Natural killer cell (primary cell): Measurements from ENCODE around the gene TAB2. TPM values are rescaled to one million over a fixed set of nuclear protein-coding genes. Genes with fewer than 3 reads are reported as not detected.

Experiments used
- ATAC-seq, 3 donors: fragments of 150-1000 bp in 2 of 3; fragments of 200-7000 bp in 1 of 3; cut with Tn5 transposase; 1 replicate in 1 of 3; 2 replicates in 2 of 3; pipeline ENCODE4 v1.10.0; 2021; ENCODE audit warnings: mild to moderate bottlenecking in 2 of 3, moderate library complexity in 2 of 3
- DNase-seq, 2 donors: peaks; one replicate each; pipeline versions ENCODE4 v3.0.0 to v3.0.0-alpha.2; 2013 to 2021; ENCODE audit warnings: mixed read lengths in 1 of 2
- H3K27ac ChIP-seq: one replicate; pipeline ENCODE4 v1.5.1; 2013; ENCODE audit warnings: mild to moderate bottlenecking, low read length
- H3K27me3 ChIP-seq: one replicate; pipeline ENCODE4 v1.6.1; 2013; ENCODE audit warnings: low read length; ENCODE audit not compliant: control insufficient read depth, insufficient read depth
- H3K36me3 ChIP-seq: one replicate; pipeline ENCODE4 v1.6.1; 2013; ENCODE audit warnings: low read length; ENCODE audit not compliant: control insufficient read depth, insufficient read depth
- H3K4me1 ChIP-seq: one replicate; pipeline ENCODE4 v1.6.1; 2013; ENCODE audit warnings: low read length; ENCODE audit not compliant: control insufficient read depth, insufficient read depth
- H3K4me3 ChIP-seq: one replicate; pipeline ENCODE4 v1.5.1; 2013; ENCODE audit warnings: low read length
- H3K9me3 ChIP-seq: one replicate; pipeline ENCODE4 v1.6.1; 2013; ENCODE audit warnings: low read length; ENCODE audit not compliant: control insufficient read depth, insufficient read depth
- H3K27ac Mint-ChIP-seq, 2 donors: one replicate each; pipeline ENCODE4 v1.8.0; 2022; ENCODE audit warnings: mild to moderate bottlenecking in 2 of 2, mixed read lengths in 2 of 2, moderate library complexity in 1 of 2
- H3K27me3 Mint-ChIP-seq, 2 donors: one replicate each; pipeline ENCODE4 v1.8.0; 2022; ENCODE audit warnings: low read depth in 2 of 2, mixed read lengths in 2 of 2
- H3K36me3 Mint-ChIP-seq: one replicate; pipeline ENCODE4 v1.8.0; 2022; ENCODE audit warnings: mixed read lengths
- H3K4me1 Mint-ChIP-seq, 2 donors: one replicate each; pipeline ENCODE4 v1.8.0; 2022; ENCODE audit warnings: mixed read lengths in 2 of 2
- H3K4me3 Mint-ChIP-seq: one replicate; pipeline ENCODE4 v1.8.0; 2022; ENCODE audit warnings: mild to moderate bottlenecking, moderate library complexity, mixed read lengths
- H3K9me3 Mint-ChIP-seq, 2 donors: one replicate each; pipeline ENCODE4 v1.8.0; 2022; ENCODE audit warnings: mixed read lengths in 2 of 2
- WGBS: methylation state at CpG from one replicate; pipeline ENCODE4 v1.1.7; 2013; ENCODE audit warnings: missing lambda C conversion rate; ENCODE audit not compliant: insufficient coverage; 5-methylcytosine and 5-hydroxymethylcytosine counted together
- intact Hi-C: fragments of 100-400 bp; cut with micrococcal nuclease; formaldehyde crosslinking; loops from one replicate; pipeline ENCODE4 v1.14.2; 2022
- total RNA-seq, 4 donors: library from RNA; stranded (reverse); fragments of 120-200 nt in 1 of 4; gene quantifications; one replicate each; pipeline versions ENCODE4 v1.2.3 to v1.2.4, GENCODE V29; 2013 to 2022
- TF ChIP-seq, protein P1 (sequence below): fragments of 200-600 bp; IDR thresholded peaks from one replicate; pipeline ENCODE4 v1.8.0; 2022; ENCODE audit warnings: antibody characterized with exemption

TAB2 gene
- total RNA-seq, 3 donors from 2014 or later (not counting 1 experiment from before 2014, with no cell fraction given): 65.7 to 74.9 (median 68.9) TPM

GRCh38 chr6:149455031-149455732 is 137.7 kb downstream of the TAB2 start:
- H3K27ac Mint-ChIP-seq: no peak overlapping the region
- TF ChIP-seq, protein P1, sequence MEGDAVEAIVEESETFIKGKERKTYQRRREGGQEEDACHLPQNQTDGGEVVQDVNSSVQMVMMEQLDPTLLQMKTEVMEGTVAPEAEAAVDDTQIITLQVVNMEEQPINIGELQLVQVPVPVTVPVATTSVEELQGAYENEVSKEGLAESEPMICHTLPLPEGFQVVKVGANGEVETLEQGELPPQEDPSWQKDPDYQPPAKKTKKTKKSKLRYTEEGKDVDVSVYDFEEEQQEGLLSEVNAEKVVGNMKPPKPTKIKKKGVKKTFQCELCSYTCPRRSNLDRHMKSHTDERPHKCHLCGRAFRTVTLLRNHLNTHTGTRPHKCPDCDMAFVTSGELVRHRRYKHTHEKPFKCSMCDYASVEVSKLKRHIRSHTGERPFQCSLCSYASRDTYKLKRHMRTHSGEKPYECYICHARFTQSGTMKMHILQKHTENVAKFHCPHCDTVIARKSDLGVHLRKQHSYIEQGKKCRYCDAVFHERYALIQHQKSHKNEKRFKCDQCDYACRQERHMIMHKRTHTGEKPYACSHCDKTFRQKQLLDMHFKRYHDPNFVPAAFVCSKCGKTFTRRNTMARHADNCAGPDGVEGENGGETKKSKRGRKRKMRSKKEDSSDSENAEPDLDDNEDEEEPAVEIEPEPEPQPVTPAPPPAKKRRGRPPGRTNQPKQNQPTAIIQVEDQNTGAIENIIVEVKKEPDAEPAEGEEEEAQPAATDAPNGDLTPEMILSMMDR: no peak
- H3K27ac ChIP-seq: no peak overlapping the region
- no peak for DNase-seq
- no peaks in the 10 kb centered on the region for H3K9me3 ChIP-seq
- no peaks in the 10 kb centered on the region for H3K27me3 ChIP-seq
- H3K4me3 ChIP-seq: no peak overlapping the region
- ATAC-seq: no peak
- no peaks in the 10 kb centered on the region for H3K4me1 Mint-ChIP-seq
- no peaks in the 10 kb centered on the region for H3K9me3 Mint-ChIP-seq
- H3K4me3 Mint-ChIP-seq: no peak overlapping the region
- 88% methylated on average over 11 of the region's 11 CpGs for WGBS
- H3K27me3 Mint-ChIP-seq: peaks cover 0 to 4% of the 10 kb centered on the region in 2 donors
- peaks cover 5% of the 10 kb centered on the region for H3K4me1 ChIP-seq
- no peaks in the 10 kb centered on the region for H3K36me3 Mint-ChIP-seq
- peaks cover 7% of the 10 kb centered on the region for H3K36me3 ChIP-seq
- intact Hi-C loops: no loop called here

GRCh38 chr6:149456311-149457021 is 139.0 kb downstream of the TAB2 start:
- peaks cover 7% of the 10 kb centered on the region for H3K36me3 ChIP-seq

GRCh38 chr6:149457316-149457884 is 139.9 kb downstream of the TAB2 start:
- TF ChIP-seq, protein P1: no peak
- no peak overlapping the region for H3K27ac ChIP-seq
- no peak overlapping the region for H3K4me3 ChIP-seq
- whole genome bisulfite sequencing: 94% methylated on average over 6 of the region's 7 CpGs
- peaks cover 7% of the 10 kb centered on the region for H3K36me3 ChIP-seq
- no peak for DNase-seq
- no peaks in the 10 kb centered on the region for H3K36me3 Mint-ChIP-seq
- H3K27me3 ChIP-seq: no peaks in the 10 kb centered on the region
- no peaks in the 10 kb centered on the region for H3K9me3 ChIP-seq
- H3K4me3 Mint-ChIP-seq: no peak overlapping the region
- H3K4me1 Mint-ChIP-seq: no peaks in the 10 kb centered on the region
- ATAC-seq: no peak
- H3K9me3 Mint-ChIP-seq: no peaks in the 10 kb centered on the region
- H3K4me1 ChIP-seq: no peaks in the 10 kb centered on the region
- H3K27ac Mint-ChIP-seq: no peak overlapping the region
- intact Hi-C loops: no loop called here
- no peaks in the 10 kb centered on the region for H3K27me3 Mint-ChIP-seq

More at GRCh38 chr6:149456311-149457021, 139.0 kb downstream of the TAB2 start:
- no peak overlapping the region for H3K27ac Mint-ChIP-seq
- ATAC-seq (no peak), DNase-seq (no peak)
- no peak overlapping the region for H3K4me3 ChIP-seq
- no peaks in the 10 kb centered on the region for H3K27me3 Mint-ChIP-seq
- intact Hi-C loops: no loop called here
- H3K4me3 Mint-ChIP-seq: no peak overlapping the region
- no peaks in the 10 kb centered on the region for H3K36me3 Mint-ChIP-seq
- H3K4me1 Mint-ChIP-seq: no peaks in the 10 kb centered on the region
- TF ChIP-seq, protein P1: no peak
- no peaks in the 10 kb centered on the region for H3K9me3 Mint-ChIP-seq
- H3K4me1 ChIP-seq: no peaks in the 10 kb centered on the region
- H3K9me3 ChIP-seq: no peaks in the 10 kb centered on the region
- H3K27me3 ChIP-seq: no peaks in the 10 kb centered on the region
- WGBS: 97% methylated on average over 49 of the region's 49 CpGs
- no peak overlapping the region for H3K27ac ChIP-seq
